Osteoblast (primary cell): ENCODE measurements around the gene APC2. TPM values are rescaled to one million over a fixed set of nuclear protein-coding genes. Genes with fewer than 3 reads are reported as not detected.
"Not testable (repeated sequence)": the region's sequence is repeated elsewhere in the genome, so short reads cannot be mapped to it uniquely, and the experiment has no call there.

Experiments used
- DNase-seq: peaks from one replicate; pipeline ENCODE4 v3.0.0; 2011; ENCODE audit warnings: low spot score, mixed read lengths; ENCODE audit not compliant: insufficient read length; ENCODE audit errors: missing footprints
- H2AFZ ChIP-seq: 2 replicates; pipeline ENCODE4 v1.6.0; 2011; ENCODE audit warnings: mild to moderate bottlenecking, low read length
- H3K27ac ChIP-seq: 2 replicates; pipeline ENCODE4 v1.5.1; 2011; ENCODE audit warnings: mild to moderate bottlenecking, low read depth, low read length, moderate library complexity
- H3K27me3 ChIP-seq: 2 replicates; pipeline ENCODE4 v1.6.0; 2012; ENCODE audit warnings: mild to moderate bottlenecking, control low read depth, inconsistent platforms, low read length, moderate library complexity; ENCODE audit not compliant: insufficient read depth
- H3K36me3 ChIP-seq: 2 replicates; pipeline ENCODE4 v1.5.1; 2011; ENCODE audit warnings: mild to moderate bottlenecking, low read length, control low read depth, moderate library complexity; ENCODE audit not compliant: insufficient read depth
- H3K4me1 ChIP-seq: 2 replicates; pipeline ENCODE4 v1.5.1; 2011; ENCODE audit warnings: mild to moderate bottlenecking, low read length, control low read depth, moderate library complexity; ENCODE audit not compliant: insufficient read depth
- H3K4me2 ChIP-seq: 2 replicates; pipeline ENCODE4 v1.6.0; 2011; ENCODE audit warnings: mild to moderate bottlenecking, low read length; ENCODE audit not compliant: insufficient read depth
- H3K4me3 ChIP-seq: fragments of 200-600 bp; sonication (generic); 3 replicates; pipeline ENCODE4 v1.5.1; 2012; ENCODE audit warnings: mild to moderate bottlenecking, low read length, inconsistent platforms; ENCODE audit not compliant: insufficient read depth
- H3K79me2 ChIP-seq: 2 replicates; pipeline ENCODE4 v1.6.0; 2012; ENCODE audit warnings: mild to moderate bottlenecking, low read length, control low read depth, inconsistent platforms; ENCODE audit not compliant: insufficient read depth
- H3K9me3 ChIP-seq: 2 replicates; pipeline ENCODE4 v1.5.1; 2011; ENCODE audit warnings: low read depth, low read length, control low read depth
- H4K20me1 ChIP-seq: 2 replicates; pipeline ENCODE4 v1.6.0; 2012; ENCODE audit warnings: mild to moderate bottlenecking, low read length, control low read depth; ENCODE audit not compliant: insufficient read depth
- total RNA-seq: library from RNA; depleted of rRNA; stranded (reverse); fragments of >200 nt; gene quantifications from 2 replicates; pipeline ENCODE4 v1.2.3, GENCODE V29; 2012
- TF ChIP-seq, protein P1 (sequence below): IDR thresholded peaks from 2 replicates; pipeline ENCODE4 v1.5.1; 2011; ENCODE audit warnings: mild to moderate bottlenecking, low read depth, low read length, moderate library complexity; ENCODE audit errors: extremely low read depth

APC2 gene
- total RNA-seq, 1 donor, result 0.36 TPM

DNA sequence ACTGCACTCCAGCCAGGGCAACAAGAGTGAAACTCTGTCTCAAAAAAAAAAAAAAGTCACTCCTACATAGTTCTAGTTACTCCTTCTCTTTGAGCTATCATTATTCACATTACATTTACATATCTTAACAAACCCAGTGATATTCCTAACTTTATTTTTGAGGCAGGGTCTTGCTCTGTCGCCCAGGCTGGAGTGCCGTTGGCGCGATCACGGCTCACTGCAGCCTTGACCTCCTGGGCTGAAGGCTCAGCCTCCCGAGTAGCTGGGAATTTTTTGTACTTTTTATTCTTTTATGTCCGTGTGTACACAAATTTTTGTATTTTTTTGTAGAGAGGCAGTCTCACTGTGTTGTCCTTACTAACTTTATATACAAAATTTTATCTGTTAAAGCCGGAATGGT is 12.3 kb upstream of the APC2 start:
- TF ChIP-seq, protein P1, sequence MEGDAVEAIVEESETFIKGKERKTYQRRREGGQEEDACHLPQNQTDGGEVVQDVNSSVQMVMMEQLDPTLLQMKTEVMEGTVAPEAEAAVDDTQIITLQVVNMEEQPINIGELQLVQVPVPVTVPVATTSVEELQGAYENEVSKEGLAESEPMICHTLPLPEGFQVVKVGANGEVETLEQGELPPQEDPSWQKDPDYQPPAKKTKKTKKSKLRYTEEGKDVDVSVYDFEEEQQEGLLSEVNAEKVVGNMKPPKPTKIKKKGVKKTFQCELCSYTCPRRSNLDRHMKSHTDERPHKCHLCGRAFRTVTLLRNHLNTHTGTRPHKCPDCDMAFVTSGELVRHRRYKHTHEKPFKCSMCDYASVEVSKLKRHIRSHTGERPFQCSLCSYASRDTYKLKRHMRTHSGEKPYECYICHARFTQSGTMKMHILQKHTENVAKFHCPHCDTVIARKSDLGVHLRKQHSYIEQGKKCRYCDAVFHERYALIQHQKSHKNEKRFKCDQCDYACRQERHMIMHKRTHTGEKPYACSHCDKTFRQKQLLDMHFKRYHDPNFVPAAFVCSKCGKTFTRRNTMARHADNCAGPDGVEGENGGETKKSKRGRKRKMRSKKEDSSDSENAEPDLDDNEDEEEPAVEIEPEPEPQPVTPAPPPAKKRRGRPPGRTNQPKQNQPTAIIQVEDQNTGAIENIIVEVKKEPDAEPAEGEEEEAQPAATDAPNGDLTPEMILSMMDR, result no peak
- H3K79me2 ChIP-seq, result peaks cover 48% of the 10 kb centered on the region
- no peaks in the 10 kb centered on the region for H3K9me3 ChIP-seq
- DNase-seq, result no peak
- peak overlapping the region; percentile 72 for H3K4me2 ChIP-seq
- peak overlapping the region; percentile 98 for H3K4me3 ChIP-seq
- no peaks in the 10 kb centered on the region for H3K27me3 ChIP-seq
- peaks cover 54% of the 10 kb centered on the region for H4K20me1 ChIP-seq
- H3K4me1 ChIP-seq, result peaks cover 12% of the 10 kb centered on the region
- peak overlapping the region; percentile 60 for H3K27ac ChIP-seq
- H3K36me3 ChIP-seq, result peaks cover 51% of the 10 kb centered on the region
- H2AFZ ChIP-seq, result peak overlapping the region; percentile 77

DNA sequence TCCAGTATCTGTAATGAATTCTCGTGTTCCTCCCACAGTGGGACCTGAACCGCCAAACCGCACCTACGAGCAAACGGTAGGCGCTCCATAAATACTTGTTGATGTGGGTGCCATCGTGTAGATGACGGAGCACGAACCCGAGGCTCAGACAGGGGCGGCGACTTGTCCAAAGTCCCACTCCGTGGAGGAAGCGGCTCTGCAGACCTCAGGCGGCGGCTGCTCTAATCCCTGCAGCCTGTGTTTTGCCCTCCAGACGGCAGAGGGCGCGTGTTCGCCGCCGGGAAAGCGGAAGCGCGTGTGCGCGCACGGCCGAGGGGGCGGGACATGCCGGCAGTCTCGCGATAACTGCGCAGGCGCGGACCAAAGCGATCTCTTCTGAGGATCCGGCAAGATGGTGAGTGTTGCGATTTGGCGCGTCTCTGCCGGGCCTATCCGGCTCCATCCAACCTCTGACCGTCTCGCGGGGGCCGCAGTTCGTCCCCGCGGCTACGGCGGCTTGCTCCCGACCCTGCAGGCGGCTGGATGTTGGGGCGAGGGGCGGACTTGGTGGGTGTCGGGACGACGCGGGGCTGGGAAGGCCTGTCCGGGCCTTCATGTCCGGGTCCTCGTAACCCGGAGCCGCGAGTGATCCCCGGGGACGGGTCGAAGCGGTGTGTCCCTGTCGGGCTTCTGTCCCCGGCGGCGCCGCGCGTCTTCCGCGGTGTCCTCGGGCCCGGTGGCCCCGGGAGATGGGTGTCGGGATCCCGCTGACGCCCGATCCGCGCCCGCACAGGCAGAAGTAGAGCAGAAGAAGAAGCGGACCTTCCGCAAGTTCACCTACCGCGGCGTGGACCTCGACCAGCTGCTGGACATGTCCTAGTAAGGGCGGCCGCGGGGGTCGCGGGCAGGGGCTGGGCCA is 11.6 kb upstream of the APC2 start, which contains the start of gene RPS15:
TSS of gene RPS15 (plus strand) at position 362 of the 898 bp plus-strand sequence. CDS start at position 392, 30 bp downstream.
- Histone ChIP-seq H3K27me3 (no peaks in the 10 kb centered on the region), H3K4me1 (peaks cover 12% of the 10 kb centered on the region), H3K4me2 (peak within 1 kb of the TSS; percentile 92), H3K79me2 (peaks cover 43% of the 10 kb centered on the region), H3K9me3 (no peaks in the 10 kb centered on the region), H4K20me1 (peaks cover 60% of the 10 kb centered on the region), H3K4me3 (peak within 1 kb of the TSS; percentile 98), H3K27ac (peak within 1 kb of the TSS; percentile 91), H2AFZ (peak within 1 kb of the TSS; percentile 77), H3K36me3 (peaks cover 52% of the 10 kb centered on the region)
- TF ChIP-seq, protein P1, result peak; percentile 88
- peak; percentile 100 for DNase-seq

GRCh38 chr19:1438933-1439354 is 11.0 kb upstream of the APC2 start:
- DNase-seq, result peak; percentile 88
- H3K4me1 ChIP-seq, result peaks cover 12% of the 10 kb centered on the region
- H3K79me2 ChIP-seq, result peaks cover 40% of the 10 kb centered on the region
- TF ChIP-seq, protein P1, result no peak
- no peaks in the 10 kb centered on the region for H3K27me3 ChIP-seq
- no peaks in the 10 kb centered on the region for H3K9me3 ChIP-seq
- H3K4me3 ChIP-seq, result peak overlapping the region; percentile 98
- H3K4me2 ChIP-seq, result peak overlapping the region; percentile 92
- H3K27ac ChIP-seq, result peak overlapping the region; percentile 91
- H2AFZ ChIP-seq, result no peak overlapping the region
- peaks cover 57% of the 10 kb centered on the region for H4K20me1 ChIP-seq
- H3K36me3 ChIP-seq, result peaks cover 49% of the 10 kb centered on the region

GRCh38 chr19:1439525-1440417 is 10.2 kb upstream of the APC2 start:
- Histone ChIP-seq H3K4me3 (peak overlapping the region; percentile 98), H3K4me1 (peaks cover 12% of the 10 kb centered on the region), H4K20me1 (peaks cover 62% of the 10 kb centered on the region), H3K27ac (peak overlapping the region; percentile 91), H3K36me3 (peaks cover 44% of the 10 kb centered on the region), H3K79me2 (peaks cover 38% of the 10 kb centered on the region), H3K4me2 (peak overlapping the region; percentile 92)
- not testable (repeated sequence) for H2AFZ ChIP-seq, H3K9me3 ChIP-seq, H3K27me3 ChIP-seq
- peak; percentile 95 for DNase-seq
